GM12892 (cell line): ENCODE data around the gene SYT14.

Source experiments
- POLR2A ChIP-seq: IDR thresholded peaks from 2 replicates; pipeline ENCODE4 v1.6.1; 2011; ENCODE audit warnings: low read depth, low read length, control low read depth
- POLR2AphosphoS5 ChIP-seq: IDR thresholded peaks from 2 replicates; pipeline ENCODE4 v1.6.1; 2011; ENCODE audit warnings: low read depth, low read length, control low read depth

- no peak for TF ChIP-seq POLR2A
- no peak for TF ChIP-seq POLR2AphosphoS5
Observed at GRCh38 chr1:210072896-210073504, 135.0 kb downstream of the SYT14 start.
